Stimulated activated CD4-positive, alpha-beta T cell treated with anti-CD3 and anti-CD28 coated beads, Interleukin-2, amount 100 ng/mL, for 24 hours (primary cell): ENCODE measurements around the gene BRAP.
"Not testable (repeated sequence)": the region's sequence is repeated elsewhere in the genome, so short reads cannot be mapped to it uniquely, and the experiment has no call there.

Source experiments
- DNase-seq, 2 donors: peaks; one replicate each; pipeline ENCODE4 v3.0.0-alpha.2; 2020

BRAP gene

GRCh38 chr12:111672822-111673381, 12.9 kb downstream of the BRAP start:
- DNase-seq: no peak

- DNase-seq: no peak
Measured at GRCh38 chr12:111664961-111665865, 20.5 kb downstream of the BRAP start.

- no peak for DNase-seq
Measured at GRCh38 chr12:111664499-111664898, 21.3 kb downstream of the BRAP start.

- DNase-seq: no peak
Measured at GRCh38 chr12:111656016-111656415, 29.7 kb downstream of the BRAP start.

GRCh38 chr12:111655356-111655755, 30.4 kb downstream of the BRAP start:
- DNase-seq: no peak

- no peak for DNase-seq
Measured at GRCh38 chr12:111653596-111653995, 32.2 kb downstream of the BRAP start.

GRCh38 chr12:111652530-111652929, 33.2 kb downstream of the BRAP start:
- DNase-seq: not testable (repeated sequence)

- DNase-seq: no peak
Measured at GRCh38 chr12:111650912-111651311, 34.8 kb downstream of the BRAP start.

GRCh38 chr12:111645433-111645832, 40.3 kb downstream of the BRAP start:
- no peak for DNase-seq

- no peak for DNase-seq
Measured at GRCh38 chr12:111643427-111643826, 42.3 kb downstream of the BRAP start.

GRCh38 chr12:111642681-111643426, 42.9 kb downstream of the BRAP start:
- DNase-seq: no peak

GRCh38 chr12:111640506-111640905, 45.2 kb downstream of the BRAP start:
- DNase-seq: no peak

- DNase-seq: no peak
Measured at GRCh38 chr12:111638556-111638955, 47.2 kb downstream of the BRAP start.

GRCh38 chr12:111636209-111636945, 49.4 kb downstream of the BRAP start:
- DNase-seq: no peak

- DNase-seq: no peak
Measured at GRCh38 chr12:111635524-111635923, 50.2 kb downstream of the BRAP start.

GRCh38 chr12:111628505-111629260, 57.1 kb downstream of the BRAP start:
- no peak for DNase-seq

- DNase-seq: no peak
Measured at GRCh38 chr12:111626230-111626629, 59.5 kb downstream of the BRAP start.

- DNase-seq: no peak
Measured at GRCh38 chr12:111624540-111624939, 61.2 kb downstream of the BRAP start.

GRCh38 chr12:111617841-111618240, 67.9 kb downstream of the BRAP start:
- not testable (repeated sequence) for DNase-seq

GRCh38 chr12:111616177-111616623, 69.6 kb downstream of the BRAP start:
- DNase-seq: no peak

- no peak for DNase-seq
Measured at GRCh38 chr12:111607239-111607638, 78.5 kb downstream of the BRAP start.

GRCh38 chr12:111606767-111607230, 79.0 kb downstream of the BRAP start:
- no peak for DNase-seq
